Calu3 (cell line): ENCODE results near the gene ACSL1. TPM values are rescaled to one million over a fixed set of nuclear protein-coding genes. Genes with fewer than 3 reads are reported as not detected.

Experiments
- BruUV-seq: library from RNA; stranded (reverse); fragments of 400-500 nt; replicated peaks from 2 replicates; lab custom pipeline; 2021; lab: Mats Ljungman, UMichigan
- CTCF ChIA-PET: fragments of 300-600 bp; sonication (Branson Sonifier 250); formaldehyde crosslinking; loops from one replicate; lab custom pipeline; 2022; ENCODE audit warnings: antibody characterized with exemption; lab: Charles Lee
- DNase-seq: peaks from one replicate; pipeline ENCODE4 v3.0.0; 2022
- H3K27ac Mint-ChIP-seq: one replicate; pipeline ENCODE4 v1.8.0; 2022; ENCODE audit warnings: mixed read lengths; ENCODE audit not compliant: unreplicated experiment
- H3K27me3 Mint-ChIP-seq: one replicate; pipeline ENCODE4 v1.8.0; 2022; ENCODE audit warnings: mixed read lengths; ENCODE audit not compliant: unreplicated experiment
- H3K36me3 Mint-ChIP-seq: one replicate; pipeline ENCODE4 v1.8.0; 2022; ENCODE audit warnings: mild to moderate bottlenecking, moderate library complexity, mixed read lengths; ENCODE audit not compliant: insufficient read depth, unreplicated experiment
- H3K4me1 Mint-ChIP-seq: one replicate; pipeline ENCODE4 v1.8.0; 2022; ENCODE audit warnings: mild to moderate bottlenecking, low read depth, mixed read lengths; ENCODE audit not compliant: unreplicated experiment
- H3K4me3 Mint-ChIP-seq: one replicate; pipeline ENCODE4 v1.8.0; 2022; ENCODE audit warnings: mild to moderate bottlenecking, low read depth, moderate library complexity, mixed read lengths; ENCODE audit not compliant: unreplicated experiment
- H3K9me3 Mint-ChIP-seq: one replicate; pipeline ENCODE4 v1.8.0; 2022; ENCODE audit warnings: low read depth, mixed read lengths; ENCODE audit not compliant: unreplicated experiment
- CTCF ChIP-seq: fragments of 200-600 bp; IDR thresholded peaks from one replicate; pipeline ENCODE4 v1.8.0; 2022; ENCODE audit warnings: antibody characterized with exemption; ENCODE audit not compliant: unreplicated experiment
- intact Hi-C: fragments of 100-400 bp; cut with micrococcal nuclease; formaldehyde crosslinking; loops from one replicate; pipeline ENCODE4 v1.10.0; 2022; ENCODE audit not compliant: unreplicated experiment
- total RNA-seq: library from RNA; stranded (reverse); gene quantifications from 2 replicates; pipeline ENCODE4 v1.2.3, GENCODE V29; 2022

ACSL1 gene
- total RNA-seq, 1 experiment from 2014 or later: 31.9 TPM

GRCh38 chr4:184802697-184803015, 23.1 kb downstream of the ACSL1 start:
- DNase-seq: no peak
- CTCF ChIA-PET: no interaction called here
- peaks cover 22% of the 10 kb centered on the region for H3K4me1 Mint-ChIP-seq
- no peak overlapping the region for H3K27ac Mint-ChIP-seq
- H3K27me3 Mint-ChIP-seq: no peaks in the 10 kb centered on the region
- H3K36me3 Mint-ChIP-seq: peaks cover 10% of the 10 kb centered on the region
- no peak overlapping the region for H3K4me3 Mint-ChIP-seq
- TF ChIP-seq CTCF: no peak
- H3K9me3 Mint-ChIP-seq: no peaks in the 10 kb centered on the region
- intact Hi-C loops: no loop called here
- no TSS peak for BruUV-seq

- Mint-ChIP-seq H3K36me3 (peaks cover 10% of the 10 kb centered on the region), H3K27ac (no peak overlapping the region), H3K27me3 (no peaks in the 10 kb centered on the region), H3K4me3 (no peak overlapping the region), H3K9me3 (no peaks in the 10 kb centered on the region), H3K4me1 (peaks cover 18% of the 10 kb centered on the region)
- no peak for DNase-seq
- intact Hi-C loops: no loop called here
- TF ChIP-seq CTCF: no peak
- CTCF ChIA-PET: no interaction called here
- no TSS peak for BruUV-seq
Observed at GRCh38 chr4:184801781-184802696, 23.7 kb downstream of the ACSL1 start.

GRCh38 chr4:184798504-184798903, 27.3 kb downstream of the ACSL1 start:
- DNase-seq: no peak
- H3K27ac Mint-ChIP-seq: no peak overlapping the region
- H3K4me1 Mint-ChIP-seq: no peaks in the 10 kb centered on the region
- no peaks in the 10 kb centered on the region for H3K9me3 Mint-ChIP-seq
- no peaks in the 10 kb centered on the region for H3K27me3 Mint-ChIP-seq
- intact Hi-C loops: no loop called here
- TF ChIP-seq CTCF: no peak
- BruUV-seq: no TSS peak
- H3K4me3 Mint-ChIP-seq: no peak overlapping the region
- peaks cover 5% of the 10 kb centered on the region for H3K36me3 Mint-ChIP-seq
- CTCF ChIA-PET: no interaction called here

GRCh38 chr4:184796906-184797305, 28.9 kb downstream of the ACSL1 start:
- Mint-ChIP-seq H3K4me3 (no peak overlapping the region), H3K9me3 (no peaks in the 10 kb centered on the region), H3K36me3 (no peaks in the 10 kb centered on the region), H3K4me1 (no peaks in the 10 kb centered on the region), H3K27ac (no peak overlapping the region), H3K27me3 (no peaks in the 10 kb centered on the region)
- BruUV-seq: no TSS peak
- TF ChIP-seq CTCF: no peak
- CTCF ChIA-PET: no interaction called here
- intact Hi-C loops: no loop called here
- DNase-seq: no peak
